Fibroblast of the aortic adventitia (primary cell): ENCODE measurements around the gene SNX6. TPM values are rescaled to one million over a fixed set of nuclear protein-coding genes. Genes with fewer than 3 reads are reported as not detected.

Experiments used
- DNase-seq: peaks from one replicate; pipeline ENCODE4 v3.0.0-alpha.2; 2010; ENCODE audit warnings: low read depth
- H3K4me3 ChIP-seq: 2 replicates; pipeline ENCODE4 v1.5.1; 2011; ENCODE audit warnings: low read depth, mild to moderate bottlenecking, control low read depth, low read length, moderate library complexity
- total RNA-seq: library from RNA; depleted of rRNA; stranded (reverse); fragments of >200 nt; gene quantifications from 2 replicates; pipeline ENCODE4 v1.2.3, GENCODE V29; 2012; ENCODE audit warnings: low replicate concordance
- TF ChIP-seq, protein P1 (sequence below): IDR thresholded peaks from 2 replicates; pipeline ENCODE4 v1.5.1; 2011; ENCODE audit warnings: mild to moderate bottlenecking, low read length, control low read depth, inconsistent platforms; ENCODE audit not compliant: insufficient read depth

SNX6 gene
- total RNA-seq, 1 donor, result 258 TPM

- H3K4me3 ChIP-seq, result no peak overlapping the region
- DNase-seq, result no peak
- TF ChIP-seq, protein P1, sequence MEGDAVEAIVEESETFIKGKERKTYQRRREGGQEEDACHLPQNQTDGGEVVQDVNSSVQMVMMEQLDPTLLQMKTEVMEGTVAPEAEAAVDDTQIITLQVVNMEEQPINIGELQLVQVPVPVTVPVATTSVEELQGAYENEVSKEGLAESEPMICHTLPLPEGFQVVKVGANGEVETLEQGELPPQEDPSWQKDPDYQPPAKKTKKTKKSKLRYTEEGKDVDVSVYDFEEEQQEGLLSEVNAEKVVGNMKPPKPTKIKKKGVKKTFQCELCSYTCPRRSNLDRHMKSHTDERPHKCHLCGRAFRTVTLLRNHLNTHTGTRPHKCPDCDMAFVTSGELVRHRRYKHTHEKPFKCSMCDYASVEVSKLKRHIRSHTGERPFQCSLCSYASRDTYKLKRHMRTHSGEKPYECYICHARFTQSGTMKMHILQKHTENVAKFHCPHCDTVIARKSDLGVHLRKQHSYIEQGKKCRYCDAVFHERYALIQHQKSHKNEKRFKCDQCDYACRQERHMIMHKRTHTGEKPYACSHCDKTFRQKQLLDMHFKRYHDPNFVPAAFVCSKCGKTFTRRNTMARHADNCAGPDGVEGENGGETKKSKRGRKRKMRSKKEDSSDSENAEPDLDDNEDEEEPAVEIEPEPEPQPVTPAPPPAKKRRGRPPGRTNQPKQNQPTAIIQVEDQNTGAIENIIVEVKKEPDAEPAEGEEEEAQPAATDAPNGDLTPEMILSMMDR, result no peak
Observed at GRCh38 chr14:34619471-34619870, 10.5 kb downstream of the SNX6 start.

GRCh38 chr14:34616360-34616759 lies 13.6 kb downstream of the SNX6 start:
- TF ChIP-seq, protein P1, result no peak

GRCh38 chr14:34615507-34615906 lies 14.4 kb downstream of the SNX6 start:
- no peak overlapping the region for H3K4me3 ChIP-seq
- DNase-seq, result no peak
- TF ChIP-seq, protein P1, result no peak

More at GRCh38 chr14:34616360-34616759, 13.6 kb downstream of the SNX6 start:
- H3K4me3 ChIP-seq, result no peak overlapping the region
- no peak for DNase-seq

GRCh38 chr14:34614638-34615037 lies 15.3 kb downstream of the SNX6 start:
- DNase-seq, result no peak
- TF ChIP-seq, protein P1, result no peak
- no peak overlapping the region for H3K4me3 ChIP-seq

GRCh38 chr14:34610101-34610500 lies 19.8 kb downstream of the SNX6 start:
- TF ChIP-seq, protein P1, result no peak
- H3K4me3 ChIP-seq, result no peak overlapping the region
- DNase-seq, result no peak

GRCh38 chr14:34605461-34605860 lies 24.5 kb downstream of the SNX6 start:
- TF ChIP-seq, protein P1, result no peak
- DNase-seq, result no peak
- H3K4me3 ChIP-seq, result no peak overlapping the region

DNA sequence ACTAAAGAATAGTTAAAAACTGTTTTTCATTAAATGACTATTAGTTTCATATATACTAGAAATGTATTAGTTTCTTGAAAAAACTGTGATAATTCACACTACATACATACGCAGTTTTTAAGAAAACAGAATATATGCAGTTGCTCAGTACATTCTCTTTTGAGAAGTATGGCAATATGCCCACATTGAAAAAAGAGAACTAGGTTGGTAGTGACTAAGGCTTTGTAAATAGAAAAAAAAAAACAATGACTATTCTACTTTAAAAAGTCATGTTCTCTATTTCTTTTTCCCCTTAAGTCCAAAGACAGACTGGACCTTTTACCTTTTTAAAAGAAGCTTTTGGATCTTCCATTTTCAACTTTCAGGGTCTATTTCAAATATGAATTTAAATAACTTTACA lies 25.0 kb downstream of the SNX6 start:
- TF ChIP-seq, protein P1, result no peak
- H3K4me3 ChIP-seq, result no peak overlapping the region
- DNase-seq, result peak; percentile 70
